Inflammatory macrophage (primary cell): ENCODE results near the gene SLC12A7.

Experiments
- DNase-seq, 2 donors: peaks; one replicate each; pipeline ENCODE4 v3.0.0-alpha.2; 2020 to 2022

SLC12A7 gene

GRCh38 chr5:1124205-1125029 is 12.6 kb upstream of the SLC12A7 start:
- no peak for DNase-seq

DNA sequence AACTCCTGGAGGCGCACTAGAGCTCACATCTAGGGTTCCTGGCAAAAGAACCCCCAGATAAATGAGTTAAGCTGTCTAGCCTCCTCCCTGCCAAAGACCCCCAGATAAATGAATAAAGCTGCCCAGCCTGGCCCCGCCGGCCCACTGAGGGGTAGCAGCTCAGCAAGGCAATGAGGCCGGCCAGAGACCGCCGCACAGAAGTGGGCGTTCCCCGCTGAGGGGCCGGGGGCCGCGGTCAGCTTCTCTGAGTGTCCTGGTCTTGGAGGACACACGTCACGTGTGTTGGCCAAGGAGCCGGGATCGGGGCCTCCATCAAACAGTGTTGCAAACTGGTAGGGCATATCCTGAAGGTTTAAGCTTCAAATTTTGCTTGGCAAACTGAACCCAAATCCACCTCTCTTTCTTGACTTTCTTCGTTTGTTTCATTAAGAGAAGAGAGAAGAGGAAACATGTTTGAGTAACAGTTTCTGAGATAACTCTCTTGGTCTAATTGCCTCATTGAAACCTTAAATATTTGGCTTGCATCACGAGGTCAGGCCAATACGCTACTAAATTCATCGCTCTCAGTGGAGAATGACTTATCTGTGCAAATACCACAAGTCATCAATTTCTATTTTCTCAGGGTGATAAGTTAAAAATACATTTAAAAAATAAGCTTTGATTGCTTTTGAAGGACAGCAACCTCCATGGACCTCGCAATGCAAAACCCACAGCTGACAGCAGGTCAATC is 11.7 kb upstream of the SLC12A7 start:
- peak in 1 of 2 donors; percentile 22 for DNase-seq

- no peak for DNase-seq
Observed at GRCh38 chr5:1122511-1123294, 10.8 kb upstream of the SLC12A7 start.

GRCh38 chr5:1121891-1122290 is 10.0 kb upstream of the SLC12A7 start:
- no peak for DNase-seq

- DNase-seq = no peak
Observed at GRCh38 chr5:1121044-1121443, 9.2 kb upstream of the SLC12A7 start.

DNA sequence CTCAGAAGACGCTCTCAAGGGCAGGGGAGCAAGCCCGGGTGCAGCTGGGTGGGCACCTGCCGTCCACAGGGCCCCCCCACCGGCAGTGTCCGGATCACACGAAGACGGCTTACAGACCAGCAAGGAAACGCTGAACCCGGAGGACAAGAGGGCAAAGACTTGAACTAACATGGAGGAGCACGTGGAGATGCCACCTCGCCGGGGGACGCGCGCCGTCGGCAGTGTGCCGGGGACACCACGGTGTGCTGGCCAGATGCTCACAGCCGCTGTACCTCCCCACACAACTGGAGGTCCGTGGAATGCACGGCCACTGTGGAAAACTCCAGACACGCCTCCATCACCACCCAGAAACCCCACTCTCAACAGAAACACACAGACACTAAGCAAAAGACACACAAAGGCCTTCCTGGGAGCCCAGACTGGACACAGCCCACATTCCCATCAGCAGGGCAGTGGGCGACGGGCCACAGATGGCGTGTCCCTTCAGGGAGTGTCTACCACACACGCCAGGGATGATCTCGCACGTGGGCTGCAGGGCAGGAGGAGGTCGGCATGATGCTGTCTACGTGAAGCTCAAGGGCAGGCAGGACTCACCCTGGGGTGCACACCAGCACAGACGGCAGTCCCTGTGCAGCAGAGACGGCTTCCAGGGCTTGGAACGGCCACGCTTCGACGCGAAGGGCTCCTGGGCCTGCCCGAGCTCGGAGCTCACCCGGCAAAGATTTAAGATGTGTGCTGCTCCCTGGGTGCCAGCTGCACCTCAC is 8.6 kb upstream of the SLC12A7 start:
- DNase-seq = no peak

DNA sequence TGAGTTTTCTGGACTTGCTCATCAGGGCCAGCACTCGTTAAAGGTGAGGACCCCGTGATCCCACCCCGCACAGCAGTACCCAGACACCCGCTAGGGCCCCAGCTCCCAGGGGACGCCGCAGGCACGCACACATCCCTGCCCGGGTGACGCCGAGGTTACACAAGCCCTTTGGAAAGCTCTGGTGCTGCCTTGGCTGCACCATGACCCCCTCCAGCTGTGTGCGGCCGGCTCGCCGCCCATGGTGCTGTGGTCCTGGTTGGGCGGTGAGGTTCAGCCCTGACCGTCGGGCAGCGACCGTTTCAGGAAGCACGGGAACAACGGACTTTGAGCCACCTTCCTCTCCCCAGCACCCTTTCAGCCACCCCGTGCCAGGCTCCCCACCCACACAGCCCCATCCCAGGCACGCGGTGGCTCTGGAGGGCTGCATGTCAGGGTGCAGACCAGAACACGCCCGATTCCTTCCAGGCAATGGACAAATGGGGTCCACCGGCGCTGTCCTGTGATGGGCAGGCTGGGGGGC is 7.5 kb upstream of the SLC12A7 start:
- no peak for DNase-seq

- no peak for DNase-seq
Observed at GRCh38 chr5:1118738-1119137, 6.9 kb upstream of the SLC12A7 start.

DNA sequence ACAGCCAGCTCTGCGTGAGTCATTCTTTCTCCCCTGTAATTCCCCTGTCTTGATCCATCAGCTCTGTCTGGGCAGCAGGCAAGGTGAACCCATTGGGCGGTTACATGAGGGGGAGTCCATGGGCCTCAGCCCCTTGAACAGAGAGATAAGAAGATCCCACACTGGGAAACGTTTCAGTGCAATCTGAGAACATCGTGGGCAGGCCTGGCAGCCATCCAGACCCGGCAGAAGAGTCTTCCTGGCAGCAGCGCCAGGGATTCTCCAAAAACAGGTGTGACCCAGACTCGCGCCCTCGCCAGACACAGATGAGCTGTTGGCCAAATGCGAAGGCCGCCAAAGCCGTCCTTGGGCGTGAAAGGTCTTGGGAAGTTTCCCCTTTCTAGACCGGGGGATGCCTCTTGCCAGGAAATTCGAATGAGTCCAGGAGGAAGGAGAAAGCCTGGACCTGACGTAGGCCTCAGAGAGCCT is 6.4 kb upstream of the SLC12A7 start:
- DNase-seq = no peak

DNA sequence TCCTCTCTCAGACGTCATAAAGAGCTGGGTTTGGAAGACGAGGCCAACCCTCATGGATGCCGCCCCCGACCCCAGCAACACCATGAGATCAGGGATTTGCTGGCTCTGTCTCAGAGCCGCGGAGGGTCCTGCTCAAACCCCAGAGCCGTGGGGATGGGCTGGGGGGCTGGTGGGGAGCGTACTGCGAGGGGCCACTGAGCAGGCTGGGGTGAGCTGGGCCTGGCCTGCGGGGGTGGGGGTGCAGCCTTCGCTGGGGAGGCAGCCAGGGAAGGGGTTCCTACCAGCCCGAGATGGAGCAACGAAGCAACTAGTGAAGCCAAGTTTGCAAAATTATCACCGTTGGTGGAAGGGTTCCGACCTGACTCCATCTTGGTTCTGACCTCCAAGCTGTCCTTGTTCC is 5.1 kb upstream of the SLC12A7 start:
- no peak for DNase-seq

DNA sequence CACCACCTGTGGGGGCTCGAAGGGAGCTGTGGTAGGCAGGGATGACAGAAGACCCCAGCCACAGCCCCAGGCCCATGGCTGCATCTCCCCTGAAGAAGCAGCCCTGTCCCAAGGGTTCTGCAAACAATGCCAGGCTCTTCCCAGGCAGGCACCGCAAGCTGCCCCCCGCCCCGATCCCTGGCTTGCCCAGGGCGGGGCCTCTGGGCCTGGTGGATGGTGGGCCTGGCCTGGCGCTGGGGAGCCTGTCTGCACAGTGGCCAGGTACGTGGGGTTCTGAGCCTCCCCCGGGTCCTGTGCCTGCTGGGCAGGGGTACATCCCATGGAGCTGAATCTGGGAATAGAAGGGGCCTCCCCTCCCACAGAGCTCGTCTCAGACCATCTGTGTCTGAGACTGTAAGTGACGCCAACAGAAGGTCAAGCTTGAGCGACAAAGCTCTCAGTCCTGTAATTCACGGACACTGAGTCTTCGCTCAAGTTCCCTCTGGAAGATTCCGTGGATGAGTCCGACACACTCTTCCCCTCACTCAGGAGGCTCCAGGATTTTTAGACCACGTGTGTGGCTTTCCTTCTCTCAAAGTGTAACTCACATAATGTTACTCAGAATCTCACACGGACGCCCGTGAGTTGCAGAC is 4.4 kb upstream of the SLC12A7 start:
- no peak for DNase-seq

DNA sequence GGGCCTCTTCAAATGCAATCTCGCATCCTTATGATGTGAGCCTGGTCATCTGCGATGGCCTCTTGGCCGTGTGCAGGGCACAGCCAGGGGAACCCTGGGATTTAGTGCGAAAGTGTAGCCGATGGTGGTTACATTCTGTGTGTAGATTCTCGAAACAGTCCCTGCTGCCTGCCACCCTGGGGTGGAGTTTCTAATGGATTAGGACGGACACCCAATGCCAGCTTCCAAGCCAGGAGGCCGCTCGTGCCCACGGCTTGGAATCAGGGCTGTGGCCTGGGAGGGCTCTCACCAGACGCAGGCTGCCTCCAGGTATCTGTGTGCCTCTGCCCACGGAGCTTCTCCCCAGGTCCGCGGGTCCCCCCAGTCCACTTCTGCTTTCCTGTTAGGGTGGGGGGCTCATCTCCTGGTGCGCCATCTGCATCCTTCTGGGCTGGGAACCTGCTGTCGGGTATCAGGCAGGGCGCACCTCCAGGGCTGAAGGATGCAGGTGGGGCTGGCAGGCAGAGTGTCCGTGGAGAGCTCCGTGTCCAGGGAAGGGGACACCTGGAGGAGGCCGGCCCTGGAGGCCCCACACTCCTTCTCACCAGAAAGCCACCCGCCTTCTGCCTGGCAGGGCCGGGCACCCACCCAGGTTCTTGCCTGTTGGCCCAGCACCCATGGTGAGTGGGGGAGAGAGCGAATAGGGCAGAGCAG is 3.4 kb upstream of the SLC12A7 start:
- no peak for DNase-seq

DNA sequence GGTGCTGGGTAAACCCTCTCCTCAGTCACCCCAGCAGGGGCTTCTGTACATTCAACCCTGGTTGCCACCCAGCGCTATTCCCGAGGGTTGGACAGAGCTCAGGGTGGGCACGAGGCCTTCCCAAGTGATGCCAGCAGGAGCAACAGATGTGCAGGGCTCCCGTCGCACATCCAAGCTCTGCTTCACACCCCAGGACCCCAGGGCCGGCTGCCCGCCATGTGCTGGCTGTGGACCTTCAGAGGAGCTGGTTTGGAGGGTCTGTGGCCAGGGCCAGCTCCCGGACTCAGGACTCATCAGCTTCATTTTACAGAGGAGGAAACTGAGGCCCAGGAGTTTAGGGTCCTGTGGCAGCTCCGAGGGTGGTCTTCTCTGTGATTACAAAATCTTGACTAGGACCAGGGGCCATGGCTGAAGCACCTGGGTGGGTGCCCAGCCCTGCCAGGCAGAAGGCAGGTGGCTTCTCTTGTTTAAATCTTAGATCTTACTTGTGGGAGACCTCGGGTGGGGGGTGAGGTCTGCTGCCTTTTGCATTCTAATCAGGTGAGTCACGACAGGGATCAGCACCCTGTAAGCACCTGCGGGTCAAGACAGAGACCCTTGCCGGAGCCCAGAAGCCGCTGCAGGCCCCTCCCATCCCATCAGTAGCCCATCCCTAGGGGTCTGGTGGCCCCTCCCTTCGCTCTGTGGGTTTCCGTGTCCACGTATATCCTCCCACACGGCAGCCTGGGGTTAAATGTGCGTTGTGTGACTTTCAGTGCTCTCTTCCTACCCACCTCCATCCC is 2.1 kb upstream of the SLC12A7 start:
- no peak for DNase-seq

GRCh38 chr5:1113332-1113690 is 1.4 kb upstream of the SLC12A7 start:
- no peak for DNase-seq

GRCh38 chr5:1112596-1113331 is 901 bp upstream of the SLC12A7 start:
- no peak for DNase-seq

DNA sequence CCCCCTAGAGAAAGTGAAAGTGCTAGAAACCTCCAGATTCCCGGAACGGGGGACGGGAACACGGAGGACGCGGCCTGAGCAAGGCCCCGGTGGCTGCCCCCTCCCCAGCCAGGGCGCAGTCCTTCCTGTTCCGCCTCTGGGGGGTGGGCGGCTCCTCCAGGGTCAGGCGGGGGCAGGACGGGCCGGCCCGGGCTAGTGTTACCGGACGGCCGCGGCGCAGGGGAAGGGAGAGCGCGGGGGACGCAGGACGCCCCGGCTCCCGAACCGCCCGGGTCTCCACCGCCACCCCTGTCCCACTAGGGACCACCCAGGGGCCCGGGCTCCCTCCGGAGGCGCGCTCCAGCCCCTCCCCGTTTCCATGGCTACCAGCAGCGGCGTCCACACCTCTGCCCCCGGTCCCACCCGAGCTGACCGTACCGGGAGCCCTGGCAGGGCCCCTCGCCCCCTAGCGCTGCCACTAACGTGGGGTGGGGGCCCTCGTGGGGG is 579 bp downstream of the SLC12A7 start:
- DNase-seq = peak; percentile 35 to 66

DNA sequence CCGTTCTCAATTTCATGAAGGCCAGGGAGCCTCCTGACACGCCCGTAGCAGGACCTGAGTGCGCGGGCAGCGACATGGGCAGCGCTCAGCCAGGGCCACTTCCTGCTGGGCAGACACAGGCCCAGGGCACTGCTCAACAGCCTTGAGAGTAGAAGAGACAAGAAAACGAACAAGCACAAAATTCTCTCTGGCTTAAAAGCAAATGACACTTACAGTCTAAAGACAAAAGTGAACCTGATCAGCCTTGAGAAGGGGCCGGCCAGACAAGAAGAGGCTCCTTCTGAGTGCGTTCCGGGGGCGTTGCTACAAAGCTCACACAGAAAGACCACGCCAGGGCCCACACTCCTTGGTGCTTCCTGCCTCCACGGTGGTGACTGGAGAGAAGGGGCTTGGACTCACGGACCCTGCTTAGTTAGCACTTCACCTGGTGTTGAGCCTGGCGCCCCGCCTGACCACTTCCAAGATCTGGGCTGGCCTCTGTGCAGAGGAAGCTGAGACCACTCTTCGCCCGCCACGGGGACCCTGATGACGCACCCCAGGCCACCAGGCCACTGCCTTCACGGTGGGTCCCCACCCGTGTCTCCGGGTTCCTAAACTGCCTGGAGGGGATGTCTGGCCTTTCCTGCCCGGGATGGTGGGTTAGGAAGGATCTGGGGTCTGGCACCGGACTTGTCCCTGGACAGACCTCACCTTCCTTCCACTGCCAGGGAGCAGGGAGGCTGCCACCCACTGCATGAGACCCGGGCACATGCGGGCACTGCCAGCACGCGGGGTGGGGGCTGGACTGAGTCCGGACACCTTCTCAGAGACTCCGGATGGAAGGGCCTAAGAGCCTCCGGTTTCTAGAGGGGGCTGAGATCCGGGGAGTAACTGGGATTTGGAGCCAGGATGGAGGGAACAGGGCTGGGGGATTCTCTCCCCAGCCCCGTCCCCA is 1.3 kb downstream of the SLC12A7 start:
- DNase-seq = peak; percentile 41 to 56
